ENCODE results near the gene EVX2.

EVX2 gene

GRCh38 chr2:176105078-176105729, 21.4 kb upstream of the EVX2 start:
- no peak overlapping the region for H3K4me3 ChIP-seq (ENCODE audit: low read depth, low read length)
- POLR2A ChIA-PET, result no interaction called here

GRCh38 chr2:176104316-176105077, 20.7 kb upstream of the EVX2 start:
- H3K4me3 ChIP-seq (ENCODE audit: low read depth, low read length), result peak overlapping the region; percentile 3; the same call in 1 of the 2 replicates
- ChIA-PET POLR2A (no interaction called here), CTCF (interaction anchor here (0.6 to 2.3 kb wide), 11 partner anchors 9 to 1407 kb away, joined by 3 to 8 read pairs (median 3); partner anchors contain the start of gene HOXD10)
- no peak for DNase-seq (ENCODE audit: low read depth, low spot score)
- no peak for TF ChIP-seq CTCF (IDR thresholded peaks at IDR 0.05; ENCODE audit: insufficient read depth, low read length, missing control alignments)

More at GRCh38 chr2:176105078-176105729, 21.4 kb upstream of the EVX2 start:
- no peak for DNase-seq (ENCODE audit: low read depth, low spot score)
- CTCF ChIA-PET, result interaction anchor here (0.6 to 1.9 kb wide), 6 partner anchors 9 to 1408 kb away, joined by 3 to 8 read pairs (median 4); partner anchors contain the start of gene HOXD10
- TF ChIP-seq CTCF (IDR thresholded peaks at IDR 0.05; ENCODE audit: insufficient read depth, low read length, missing control alignments), result no peak

DNA sequence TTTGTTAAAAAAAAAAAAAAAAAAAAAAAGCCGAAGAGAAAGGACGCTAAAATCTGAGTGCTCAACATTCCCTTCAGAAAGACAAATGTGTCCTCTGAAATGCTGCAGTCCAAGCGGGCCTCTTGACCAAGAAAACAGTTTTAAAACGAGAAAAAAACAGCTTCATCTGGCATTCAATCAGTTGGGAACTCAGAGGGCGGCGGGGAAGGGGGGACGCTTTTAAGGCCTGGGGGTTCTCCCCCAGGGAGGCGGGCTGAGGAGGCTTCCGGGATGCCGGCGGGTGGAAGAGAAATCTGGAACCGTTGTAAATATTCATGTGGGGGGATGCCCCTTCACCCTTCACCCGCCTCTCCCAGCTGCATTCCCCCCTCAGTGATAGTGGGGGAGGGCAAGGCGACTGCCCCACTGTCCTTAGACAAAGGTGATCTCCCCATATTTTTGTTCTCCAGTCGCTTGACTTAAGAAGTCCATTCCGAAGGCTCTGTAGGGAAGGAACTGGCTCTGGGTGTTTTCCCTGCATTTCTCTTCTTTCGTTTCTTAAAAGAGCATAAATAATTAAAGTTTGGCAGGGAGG, 20.1 kb upstream of the EVX2 start:
- ChIA-PET POLR2A (no interaction called here), CTCF (interaction anchor here (1.0 to 2.3 kb wide), 9 partner anchors 9 to 1406 kb away, joined by 3 to 8 read pairs (median 4); partner anchors contain the start of gene HOXD10)
- no peak for DNase-seq (ENCODE audit: low read depth, low spot score)
- H3K4me3 ChIP-seq (ENCODE audit: low read depth, low read length), result no peak overlapping the region
- TF ChIP-seq CTCF (IDR thresholded peaks at IDR 0.05; ENCODE audit: insufficient read depth, low read length, missing control alignments), result no peak

DNA sequence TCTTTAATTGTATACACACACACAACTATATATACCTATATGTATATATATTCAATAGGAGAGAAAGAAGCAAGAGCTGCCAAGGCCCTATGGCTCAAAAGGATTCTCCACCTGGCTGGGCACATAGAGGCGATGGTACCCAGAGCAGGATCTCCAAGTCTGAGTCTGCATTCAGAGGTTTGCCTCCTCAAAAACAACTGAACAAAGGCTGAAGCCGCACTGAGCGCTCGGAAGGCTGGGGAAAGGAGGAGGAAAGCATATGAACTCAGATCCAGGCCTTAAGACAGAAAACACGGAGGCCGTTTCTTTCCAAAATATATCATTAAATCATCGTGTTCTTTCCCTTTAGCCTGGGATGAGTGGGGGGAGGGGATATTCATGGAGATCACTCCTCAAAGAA, 19.4 kb upstream of the EVX2 start:
- ChIA-PET CTCF (interaction anchor here (0.9 to 2.3 kb wide), 6 partner anchors 8 to 1045 kb away, joined by 3 to 22 read pairs (median 6); no protein-coding TSS in a partner anchor), POLR2A (no interaction called here)

GRCh38 chr2:176102309-176102866, 18.6 kb upstream of the EVX2 start:
- POLR2A ChIA-PET, result no interaction called here
- DNase-seq (ENCODE audit: low read depth, low spot score), result no peak
- no peak for TF ChIP-seq CTCF (IDR thresholded peaks at IDR 0.05; ENCODE audit: insufficient read depth, low read length, missing control alignments)
- CTCF ChIA-PET, result interaction anchor here (0.9 to 2.3 kb wide), 7 partner anchors 8 to 1046 kb away, joined by 3 to 22 read pairs (median 5); no protein-coding TSS in a partner anchor
- H3K4me3 ChIP-seq (ENCODE audit: low read depth, low read length), result no peak overlapping the region

More for the DNA sequence above, 19.4 kb upstream of the EVX2 start:
- DNase-seq (ENCODE audit: low read depth, low spot score), result no peak
- no peak for TF ChIP-seq CTCF (IDR thresholded peaks at IDR 0.05; ENCODE audit: insufficient read depth, low read length, missing control alignments)
- no peak overlapping the region for H3K4me3 ChIP-seq (ENCODE audit: low read depth, low read length)
